PFSK-1 (cell line): ENCODE data around the gene IFIT5.

Experiments
- POLR2AphosphoS5 ChIP-seq: IDR thresholded peaks from 2 replicates; pipeline ENCODE4 v1.6.1; 2012; ENCODE audit warnings: low read depth, mild to moderate bottlenecking, control low read depth, low read length, moderate library complexity
- SIN3A ChIP-seq: IDR thresholded peaks from 2 replicates; pipeline ENCODE4 v1.6.1; 2012; ENCODE audit warnings: mild to moderate bottlenecking, low read length, moderate library complexity, borderline replicate concordance; ENCODE audit not compliant: insufficient read depth
- TAF1 ChIP-seq: IDR thresholded peaks from 2 replicates; pipeline ENCODE4 v1.6.1; 2012; ENCODE audit warnings: low read length, control low read depth, borderline replicate concordance; ENCODE audit not compliant: insufficient read depth
- TF ChIP-seq, protein P1 (sequence below), 2 experiments: IDR thresholded peaks; 2 replicates each; pipeline versions ENCODE4 v1.6.1 to v1.8.0; 2011 to 2012; ENCODE audit warnings: low read depth in 2 of 2, low read length in 2 of 2, control low read depth in 1 of 2, inconsistent platforms in 1 of 2, mild to moderate bottlenecking in 1 of 2, moderate library complexity in 1 of 2; ENCODE audit not compliant: insufficient read depth in 1 of 2

DNA sequence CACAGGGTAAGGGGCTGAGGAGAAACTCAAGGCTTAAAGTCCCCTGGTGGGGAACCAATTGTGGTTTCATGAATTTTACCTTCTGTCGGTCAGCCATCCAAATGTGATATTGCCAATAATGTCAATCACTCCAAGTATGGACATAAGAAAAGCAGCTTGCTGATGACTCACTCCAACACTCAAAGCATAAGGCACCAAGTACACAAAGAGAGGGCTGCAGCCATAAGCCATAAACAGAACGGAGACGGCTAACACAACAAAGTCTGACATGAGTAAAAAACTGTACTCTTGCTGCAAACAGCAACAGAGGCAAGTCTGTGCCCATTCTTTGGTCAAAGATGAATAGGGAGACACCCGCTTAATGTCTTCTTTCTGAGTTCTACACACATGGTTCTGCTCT is 24.2 kb downstream of the IFIT5 start:
- no peak for TF ChIP-seq POLR2AphosphoS5
- no peak for TF ChIP-seq TAF1
- no peak for TF ChIP-seq SIN3A
- TF ChIP-seq, protein P1, sequence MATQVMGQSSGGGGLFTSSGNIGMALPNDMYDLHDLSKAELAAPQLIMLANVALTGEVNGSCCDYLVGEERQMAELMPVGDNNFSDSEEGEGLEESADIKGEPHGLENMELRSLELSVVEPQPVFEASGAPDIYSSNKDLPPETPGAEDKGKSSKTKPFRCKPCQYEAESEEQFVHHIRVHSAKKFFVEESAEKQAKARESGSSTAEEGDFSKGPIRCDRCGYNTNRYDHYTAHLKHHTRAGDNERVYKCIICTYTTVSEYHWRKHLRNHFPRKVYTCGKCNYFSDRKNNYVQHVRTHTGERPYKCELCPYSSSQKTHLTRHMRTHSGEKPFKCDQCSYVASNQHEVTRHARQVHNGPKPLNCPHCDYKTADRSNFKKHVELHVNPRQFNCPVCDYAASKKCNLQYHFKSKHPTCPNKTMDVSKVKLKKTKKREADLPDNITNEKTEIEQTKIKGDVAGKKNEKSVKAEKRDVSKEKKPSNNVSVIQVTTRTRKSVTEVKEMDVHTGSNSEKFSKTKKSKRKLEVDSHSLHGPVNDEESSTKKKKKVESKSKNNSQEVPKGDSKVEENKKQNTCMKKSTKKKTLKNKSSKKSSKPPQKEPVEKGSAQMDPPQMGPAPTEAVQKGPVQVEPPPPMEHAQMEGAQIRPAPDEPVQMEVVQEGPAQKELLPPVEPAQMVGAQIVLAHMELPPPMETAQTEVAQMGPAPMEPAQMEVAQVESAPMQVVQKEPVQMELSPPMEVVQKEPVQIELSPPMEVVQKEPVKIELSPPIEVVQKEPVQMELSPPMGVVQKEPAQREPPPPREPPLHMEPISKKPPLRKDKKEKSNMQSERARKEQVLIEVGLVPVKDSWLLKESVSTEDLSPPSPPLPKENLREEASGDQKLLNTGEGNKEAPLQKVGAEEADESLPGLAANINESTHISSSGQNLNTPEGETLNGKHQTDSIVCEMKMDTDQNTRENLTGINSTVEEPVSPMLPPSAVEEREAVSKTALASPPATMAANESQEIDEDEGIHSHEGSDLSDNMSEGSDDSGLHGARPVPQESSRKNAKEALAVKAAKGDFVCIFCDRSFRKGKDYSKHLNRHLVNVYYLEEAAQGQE (IDR thresholded peaks at IDR 0.05; ENCODE audit: insufficient read depth in 1 of 2, low read depth in 2 of 2, low read length in 2 of 2), result no peak
